HFFc6 (cell line): ENCODE measurements around the gene SUPT5H. TPM values are rescaled to one million over a fixed set of nuclear protein-coding genes. Genes with fewer than 3 reads are reported as not detected.

Experiments
- DNase-seq: peaks from one replicate; pipeline ENCODE4 v3.0.0-alpha.2; 2018
- H3K27ac Mint-ChIP-seq: 2 replicates; pipeline ENCODE4 v1.8.0; 2020; ENCODE audit warnings: mild to moderate bottlenecking, mixed read lengths
- H3K27me3 Mint-ChIP-seq: 2 replicates; pipeline ENCODE4 v1.8.0; 2021; ENCODE audit warnings: mild to moderate bottlenecking, moderate library complexity, mixed read lengths; ENCODE audit not compliant: insufficient read depth
- H3K36me3 Mint-ChIP-seq: 2 replicates; pipeline ENCODE4 v1.8.0; 2021; ENCODE audit warnings: low read depth, mixed read lengths
- H3K4me1 Mint-ChIP-seq: 2 replicates; pipeline ENCODE4 v1.8.0; 2020; ENCODE audit warnings: low read depth, mixed read lengths
- H3K4me3 Mint-ChIP-seq: 2 replicates; pipeline ENCODE4 v1.8.0; 2020; ENCODE audit warnings: mild to moderate bottlenecking, moderate library complexity, mixed read lengths
- H3K9me3 Mint-ChIP-seq: 2 replicates; pipeline ENCODE4 v1.8.0; 2020; ENCODE audit warnings: mild to moderate bottlenecking, mixed read lengths
- CTCF ChIP-seq: fragments of 200-600 bp; sonication (generic); IDR thresholded peaks from 2 replicates; pipeline ENCODE4 v1.5.0; 2021; ENCODE audit warnings: antibody characterized with exemption, mild to moderate bottlenecking
- total RNA-seq, 6 experiments: library from RNA; stranded (reverse); fragmentation: NEBNext Ultra II Directional; extraction: Animal tissue kit (Norgen Biotek cat#: 25700); gene quantifications; 2 replicates in 1 of 6; 3 replicates in 5 of 6; pipeline ENCODE4 v1.2.3, GENCODE V29; 2021

SUPT5H gene
- total RNA-seq, 6 experiments from 2014 or later = 102 to 129 (median 107) TPM

- H3K36me3 Mint-ChIP-seq = peaks cover 21% of the 10 kb centered on the region
Observed at GRCh38 chr19:39405261-39405957, 40.0 kb upstream of the SUPT5H start.

DNA sequence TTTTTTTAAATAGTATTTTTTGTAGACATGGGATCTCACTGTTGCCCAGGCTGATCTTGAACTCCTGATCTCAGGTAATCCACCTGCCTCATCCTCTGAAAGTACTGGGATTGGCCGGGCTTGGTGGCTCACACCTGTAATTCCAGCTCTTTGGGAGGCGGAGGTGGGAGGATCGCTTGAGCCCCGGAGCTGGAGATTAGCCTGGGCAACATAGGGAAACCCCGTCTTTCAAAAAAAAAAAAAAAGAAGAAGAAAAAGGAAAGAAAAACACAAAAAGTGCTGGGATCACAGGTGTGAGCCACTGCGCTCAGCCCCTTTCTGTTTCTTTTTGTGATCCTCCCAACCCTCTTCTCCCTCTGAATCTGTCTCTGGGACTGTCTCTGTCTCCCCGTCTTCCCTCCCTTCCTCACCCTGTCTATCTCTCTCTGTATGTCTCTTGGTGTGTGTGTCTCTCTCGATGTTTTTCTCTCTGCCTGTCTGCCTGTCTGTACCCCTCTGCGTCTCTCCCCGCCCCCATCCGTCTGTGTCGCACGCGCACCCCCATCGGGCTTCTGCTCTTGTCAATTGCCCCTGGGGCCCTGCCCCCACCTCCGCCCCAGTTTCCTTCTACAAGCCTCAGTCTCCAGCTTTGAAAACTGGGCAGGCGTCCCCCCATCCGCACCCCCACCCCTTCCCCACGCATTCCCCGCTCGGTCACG lies 39.3 kb upstream of the SUPT5H start:
- Mint-ChIP-seq H3K4me1 (peaks cover 57% of the 10 kb centered on the region), H3K9me3 (peaks cover 12% of the 10 kb centered on the region), H3K36me3 (peaks cover 21% of the 10 kb centered on the region), H3K27ac (peak overlapping the region; percentile 91), H3K4me3 (peak overlapping the region; percentile 92), H3K27me3 (peaks cover 43% of the 10 kb centered on the region)
- no peak for DNase-seq
- TF ChIP-seq CTCF = no peak

More at GRCh38 chr19:39405261-39405957, 40.0 kb upstream of the SUPT5H start:
- H3K9me3 Mint-ChIP-seq = peaks cover 6% of the 10 kb centered on the region
- peak overlapping the region; percentile 99 for H3K27ac Mint-ChIP-seq
- H3K4me1 Mint-ChIP-seq = peaks cover 55% of the 10 kb centered on the region
- H3K27me3 Mint-ChIP-seq = peaks cover 38% of the 10 kb centered on the region
- H3K4me3 Mint-ChIP-seq = peak overlapping the region; percentile 92; the same call in 1 of the 2 replicates
- no peak for DNase-seq
- TF ChIP-seq CTCF = no peak

DNA sequence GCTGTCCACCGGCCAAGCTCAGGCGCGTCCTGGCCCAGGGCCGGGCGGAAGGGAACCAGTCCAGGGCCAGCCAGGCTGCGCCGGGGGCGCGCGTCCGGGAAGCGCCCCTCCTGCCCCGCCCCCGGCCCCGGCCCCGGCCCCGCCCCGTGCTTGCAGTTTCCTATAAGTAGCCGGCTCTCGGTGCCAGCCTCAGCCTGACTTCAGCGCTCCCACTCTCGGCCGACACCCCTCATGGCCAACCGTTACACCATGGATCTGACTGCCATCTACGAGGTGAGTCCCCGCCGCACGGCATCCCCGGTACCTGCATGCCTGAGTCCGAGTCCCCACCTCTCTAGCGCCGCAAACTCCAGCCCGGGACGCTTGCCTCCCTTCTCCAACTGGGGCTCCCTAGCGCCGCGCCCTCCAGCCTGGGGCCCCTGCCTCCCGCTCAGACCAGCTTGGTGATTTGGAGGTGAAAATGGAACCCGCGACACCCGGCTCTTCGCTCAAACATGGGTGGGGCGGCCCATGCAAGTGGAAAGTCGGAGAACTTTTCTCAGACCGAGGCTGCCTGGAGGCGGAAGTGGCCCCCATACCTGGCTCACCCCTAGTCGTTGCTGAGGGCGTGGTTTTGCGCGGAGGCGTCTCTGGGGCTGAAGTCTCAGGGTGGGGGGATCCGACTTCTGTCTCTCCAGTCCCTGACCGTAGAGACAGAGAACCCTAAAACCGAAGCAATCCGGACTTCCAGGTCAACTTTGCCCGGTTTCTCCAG lies 38.5 kb upstream of the SUPT5H start, which contains the start of gene ZFP36:
TSS of gene ZFP36 (plus strand) at position 192 of the 754 bp plus-strand sequence. CDS start at position 250, 58 bp downstream.
- Mint-ChIP-seq H3K9me3 (peaks cover 19% of the 10 kb centered on the region), H3K27ac (peak within 1 kb of the TSS; percentile 91), H3K27me3 (peaks cover 49% of the 10 kb centered on the region), H3K4me1 (peaks cover 57% of the 10 kb centered on the region), H3K36me3 (peaks cover 21% of the 10 kb centered on the region), H3K4me3 (peak within 1 kb of the TSS; percentile 92)
- peak; percentile 92 for DNase-seq
- TF ChIP-seq CTCF = no peak

DNA sequence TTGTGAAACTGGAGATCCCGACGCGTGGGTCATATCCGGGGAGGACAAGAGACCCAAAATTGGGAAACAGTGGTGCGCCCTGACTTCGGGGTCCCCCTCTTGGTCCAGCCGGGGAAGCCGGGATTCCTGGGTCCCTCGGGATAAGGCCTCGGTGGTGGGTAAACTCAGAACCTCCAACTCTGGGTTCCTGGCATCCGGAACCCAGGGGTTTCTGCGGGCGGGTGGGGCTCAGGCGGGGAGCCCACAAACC lies 38.0 kb upstream of the SUPT5H start:
- Mint-ChIP-seq H3K27me3 (peaks cover 52% of the 10 kb centered on the region), H3K4me3 (peak overlapping the region; percentile 92), H3K27ac (peak overlapping the region; percentile 91), H3K4me1 (peaks cover 55% of the 10 kb centered on the region), H3K36me3 (peaks cover 21% of the 10 kb centered on the region), H3K9me3 (peaks cover 23% of the 10 kb centered on the region)
- DNase-seq = no peak
- no peak for TF ChIP-seq CTCF

DNA sequence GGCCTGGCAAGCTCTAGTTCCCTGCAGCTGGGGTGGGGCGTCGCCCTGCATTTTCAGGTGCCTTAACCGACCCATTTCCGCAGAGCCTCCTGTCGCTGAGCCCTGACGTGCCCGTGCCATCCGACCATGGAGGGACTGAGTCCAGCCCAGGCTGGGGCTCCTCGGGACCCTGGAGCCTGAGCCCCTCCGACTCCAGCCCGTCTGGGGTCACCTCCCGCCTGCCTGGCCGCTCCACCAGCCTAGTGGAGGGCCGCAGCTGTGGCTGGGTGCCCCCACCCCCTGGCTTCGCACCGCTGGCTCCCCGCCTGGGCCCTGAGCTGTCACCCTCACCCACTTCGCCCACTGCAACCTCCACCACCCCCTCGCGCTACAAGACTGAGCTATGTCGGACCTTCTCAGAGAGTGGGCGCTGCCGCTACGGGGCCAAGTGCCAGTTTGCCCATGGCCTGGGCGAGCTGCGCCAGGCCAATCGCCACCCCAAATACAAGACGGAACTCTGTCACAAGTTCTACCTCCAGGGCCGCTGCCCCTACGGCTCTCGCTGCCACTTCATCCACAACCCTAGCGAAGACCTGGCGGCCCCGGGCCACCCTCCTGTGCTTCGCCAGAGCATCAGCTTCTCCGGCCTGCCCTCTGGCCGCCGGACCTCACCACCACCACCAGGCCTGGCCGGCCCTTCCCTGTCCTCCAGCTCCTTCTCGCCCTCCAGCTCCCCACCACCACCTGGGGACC lies 37.6 kb upstream of the SUPT5H start:
- Mint-ChIP-seq H3K27me3 (peaks cover 52% of the 10 kb centered on the region), H3K4me3 (peak overlapping the region; percentile 92), H3K9me3 (peaks cover 23% of the 10 kb centered on the region), H3K36me3 (peaks cover 21% of the 10 kb centered on the region), H3K4me1 (peaks cover 50% of the 10 kb centered on the region), H3K27ac (peak overlapping the region; percentile 91)
- TF ChIP-seq CTCF = no peak
- DNase-seq = peak; percentile 40
